ENCODE results near the gene DEFB125.
"Not testable (repeated sequence)": the region's sequence is repeated elsewhere in the genome, so short reads cannot be mapped to it uniquely, and the experiment has no call there.

DEFB125 gene, protein sequence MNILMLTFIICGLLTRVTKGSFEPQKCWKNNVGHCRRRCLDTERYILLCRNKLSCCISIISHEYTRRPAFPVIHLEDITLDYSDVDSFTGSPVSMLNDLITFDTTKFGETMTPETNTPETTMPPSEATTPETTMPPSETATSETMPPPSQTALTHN

GRCh38 chr20:87401-87800, at the start of gene DEFB125:
Gene DEFB125 (plus strand): TSS chr20:87672. CDS start chr20:87710, 38 bp downstream.
- no peak for DNase-seq (ENCODE audit: low read depth)

DNA sequence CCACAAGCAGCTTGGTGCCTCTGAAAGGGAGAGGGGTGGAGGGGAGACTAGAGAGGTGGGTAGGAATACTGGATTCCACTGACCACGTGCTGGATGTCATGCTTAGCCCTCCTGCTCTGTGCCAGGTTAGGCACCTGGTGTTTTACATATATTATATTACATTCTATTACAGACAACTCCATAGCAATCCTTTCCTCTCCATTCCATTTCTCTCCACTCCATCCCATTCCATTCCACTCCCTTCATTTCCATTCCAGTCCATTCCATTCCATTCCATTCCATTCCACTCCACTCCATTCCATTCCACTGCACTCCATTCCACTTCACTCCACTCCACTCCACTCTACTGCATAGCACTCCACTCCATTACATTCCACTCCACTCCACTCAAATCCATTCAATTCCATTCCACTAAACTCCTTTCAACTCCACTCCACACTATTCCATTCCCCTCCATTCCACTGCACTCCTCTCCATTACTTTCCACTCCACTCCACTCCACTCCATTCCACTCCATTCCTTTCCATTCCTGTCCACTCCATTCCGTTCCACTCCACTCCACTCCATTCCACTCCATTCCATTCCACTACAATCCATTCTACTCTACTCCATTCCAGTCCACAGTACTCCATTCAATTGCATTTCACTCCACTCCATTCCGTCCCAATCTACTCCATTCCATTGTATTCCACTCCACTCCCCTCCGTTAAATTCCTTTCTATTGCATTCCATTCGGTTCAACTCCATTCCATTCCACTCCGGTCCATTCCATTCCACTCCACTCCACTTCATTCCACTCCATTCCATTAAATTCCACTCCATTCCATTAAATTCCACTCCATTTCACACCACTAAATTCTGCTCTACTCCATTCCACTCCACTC, 27.2 kb upstream of the DEFB125 start:
- no peak for DNase-seq (ENCODE audit: low read depth)

DNA sequence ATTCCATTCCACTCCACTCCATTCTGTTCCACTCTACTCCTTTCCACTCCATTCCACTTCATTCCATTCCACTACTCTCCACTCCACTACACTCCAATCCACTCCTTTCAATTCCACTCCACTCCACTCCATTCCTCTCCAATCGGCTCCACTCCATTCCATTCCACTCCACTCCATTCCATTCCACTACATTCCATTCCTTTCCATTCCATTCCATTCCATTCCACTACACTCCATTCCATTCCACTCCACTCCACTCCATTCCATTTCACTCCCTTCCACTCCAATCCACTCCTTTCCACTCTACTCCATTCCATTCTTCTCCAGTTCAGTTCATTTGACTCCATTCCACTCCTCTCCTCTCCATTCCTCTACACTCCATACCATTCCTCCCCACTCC, 26.2 kb upstream of the DEFB125 start:
- DNase-seq (ENCODE audit: low read depth), result no peak

DNA sequence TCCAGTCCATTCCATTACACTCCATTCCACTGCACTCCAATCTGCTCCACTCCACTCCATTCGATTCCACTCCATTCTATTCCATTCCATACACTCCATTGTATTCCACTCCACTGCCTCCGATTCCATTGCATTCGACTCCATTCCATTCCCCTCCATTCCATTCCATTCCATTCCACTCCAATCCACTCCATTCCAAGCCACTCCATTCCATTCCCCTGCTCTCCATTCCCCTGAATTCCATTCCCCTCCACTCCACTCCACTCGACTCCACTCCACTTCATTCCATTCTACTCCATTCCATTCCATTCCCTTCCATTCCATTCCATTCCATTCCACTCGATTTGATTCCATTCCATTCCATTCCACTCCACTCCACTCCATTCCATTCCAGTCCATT, 25.7 kb upstream of the DEFB125 start:
- DNase-seq (ENCODE audit: low read depth), result no peak

GRCh38 chr20:62487-62886, 25.0 kb upstream of the DEFB125 start:
- DNase-seq (ENCODE audit: low read depth), result no peak

DNA sequence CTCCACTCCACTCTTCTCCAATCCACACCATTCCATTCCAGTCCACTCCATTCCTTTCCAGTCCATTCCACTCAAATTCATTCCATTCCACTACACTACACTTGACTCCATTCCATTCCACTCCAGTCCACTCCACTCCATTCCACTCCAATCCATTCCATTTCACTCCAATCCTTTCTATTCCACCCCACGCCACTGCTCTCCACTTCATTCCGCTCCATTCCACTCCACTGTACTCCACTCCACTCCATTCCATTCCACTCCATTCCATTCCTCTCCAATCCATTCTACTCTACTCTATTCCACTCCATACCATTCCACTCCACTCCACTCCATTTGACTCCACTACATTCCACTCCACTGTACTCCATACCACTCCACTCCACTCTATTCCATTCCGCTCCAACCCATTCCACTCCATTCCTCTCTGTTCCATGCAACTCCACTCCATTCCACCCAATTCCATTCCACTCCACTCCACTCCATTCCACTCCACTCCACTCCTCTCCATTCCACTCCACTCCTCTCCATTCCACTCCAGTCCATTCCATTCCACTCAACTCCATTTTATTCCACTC, 23.4 kb upstream of the DEFB125 start:
- no peak for DNase-seq (ENCODE audit: low read depth)

GRCh38 chr20:64766-65322, 22.6 kb upstream of the DEFB125 start:
- DNase-seq (ENCODE audit: low read depth), result no peak

DNA sequence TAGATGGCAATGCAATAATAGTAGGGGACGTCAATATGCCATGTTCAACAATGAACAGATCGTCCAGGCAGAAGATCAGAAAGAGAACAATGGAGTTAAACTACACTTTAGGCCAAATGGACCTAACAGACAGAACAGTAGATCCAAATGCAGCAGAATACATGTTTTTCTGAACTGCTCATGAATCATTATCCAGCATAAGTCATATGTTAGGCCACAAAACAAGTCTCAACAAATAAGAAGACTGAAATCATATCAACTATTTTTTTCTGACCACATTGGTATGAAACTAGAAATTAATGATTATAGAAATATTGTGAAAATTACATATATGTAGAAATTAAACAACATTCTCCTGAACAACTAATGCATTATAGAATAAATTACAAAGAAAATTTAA, 10.2 kb upstream of the DEFB125 start:
- no peak for DNase-seq (ENCODE audit: low read depth)

GRCh38 chr20:78338-78737, 9.1 kb upstream of the DEFB125 start:
- DNase-seq (ENCODE audit: low read depth), result no peak

GRCh38 chr20:79565-79964, 7.9 kb upstream of the DEFB125 start:
- no peak for DNase-seq (ENCODE audit: low read depth)

GRCh38 chr20:90651-91050, 3.2 kb downstream of the DEFB125 start:
- DNase-seq (ENCODE audit: low read depth), result no peak

GRCh38 chr20:93641-94040, 6.2 kb downstream of the DEFB125 start:
- no peak for DNase-seq (ENCODE audit: low read depth)

- DNase-seq (ENCODE audit: low read depth), result no peak
Observed at GRCh38 chr20:95215-95614, 7.7 kb downstream of the DEFB125 start.

DNA sequence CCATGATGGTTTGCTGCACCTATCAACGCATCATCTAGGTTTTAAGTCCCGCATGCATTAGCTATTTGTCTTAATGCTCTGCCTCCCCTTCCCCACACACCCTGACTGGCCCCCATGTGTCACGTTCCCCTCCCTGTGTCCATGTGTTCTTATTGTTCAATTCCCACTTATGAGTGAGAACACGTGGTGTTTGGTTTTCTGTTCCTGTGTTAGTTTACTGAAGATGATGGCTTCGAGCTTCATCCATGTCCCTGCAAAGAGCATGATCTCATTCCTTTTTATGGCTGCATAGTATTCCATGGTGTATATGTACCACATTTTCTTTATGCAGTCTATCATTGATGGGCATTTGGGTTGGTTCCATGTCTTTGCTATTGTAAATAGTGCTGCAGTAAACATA, 10.2 kb downstream of the DEFB125 start:
- not testable (repeated sequence) for DNase-seq (ENCODE audit: low read depth)

DNA sequence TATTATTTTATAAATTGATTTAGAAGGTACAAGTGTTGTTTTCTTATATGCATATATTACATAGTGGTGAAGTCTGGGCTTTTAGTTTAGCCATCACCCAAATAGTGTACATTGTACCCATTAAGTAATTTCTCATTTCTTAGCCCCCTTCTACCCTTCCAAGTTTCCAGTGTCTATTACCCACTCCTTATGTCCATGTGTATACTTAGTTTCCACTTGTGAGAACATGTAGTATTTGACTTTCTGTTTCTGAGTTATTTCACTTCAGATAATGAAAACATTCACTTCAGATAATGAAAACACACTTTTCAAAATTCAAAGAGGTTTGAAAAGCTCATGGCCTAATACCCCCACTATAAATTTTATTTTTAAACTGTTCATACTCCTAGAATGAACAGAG, 14.5 kb downstream of the DEFB125 start:
- DNase-seq (ENCODE audit: low read depth), result no peak

- DNase-seq (ENCODE audit: low read depth), result no peak
Observed at GRCh38 chr20:103456-103855, 16.0 kb downstream of the DEFB125 start.

DNA sequence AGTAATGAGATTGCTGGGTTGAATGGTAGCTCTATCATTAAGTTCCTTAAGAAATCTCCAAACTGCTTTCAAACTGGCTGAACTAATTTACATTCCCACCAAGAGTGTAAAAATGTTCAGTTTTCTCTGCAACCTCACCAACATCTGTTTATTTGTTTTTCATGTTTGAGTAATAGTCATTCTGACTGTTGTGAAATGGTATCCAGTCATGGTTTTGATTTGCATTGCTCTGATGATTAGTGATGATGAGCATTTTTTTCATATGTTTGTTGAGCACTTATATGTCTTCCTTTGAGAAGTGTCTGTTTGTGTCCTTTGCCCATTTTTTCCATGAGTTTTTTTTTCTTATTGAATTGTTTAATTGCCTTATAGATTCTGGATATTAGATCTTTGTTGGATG, 24.9 kb downstream of the DEFB125 start:
- no peak for DNase-seq (ENCODE audit: low read depth)

DNA sequence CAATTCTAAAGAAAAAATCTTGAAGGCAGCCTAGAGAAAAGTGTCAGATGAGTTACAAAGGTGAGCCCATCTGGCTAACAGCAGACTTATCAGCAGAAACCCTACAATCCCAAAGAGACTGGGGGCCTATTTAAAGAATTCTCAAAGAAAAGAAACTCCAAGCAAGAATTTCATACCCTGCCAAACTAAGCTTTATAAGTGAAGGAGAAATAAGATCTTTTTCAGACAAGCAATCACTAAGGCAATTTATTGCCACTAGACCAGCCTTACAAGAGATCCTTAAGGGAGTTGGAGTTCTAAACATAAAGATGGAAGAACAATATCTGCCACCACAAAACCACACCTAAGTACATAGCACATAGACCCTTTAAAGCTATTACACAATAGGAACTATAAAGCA, 30.0 kb downstream of the DEFB125 start:
- DNase-seq (ENCODE audit: low read depth), result no peak

DNA sequence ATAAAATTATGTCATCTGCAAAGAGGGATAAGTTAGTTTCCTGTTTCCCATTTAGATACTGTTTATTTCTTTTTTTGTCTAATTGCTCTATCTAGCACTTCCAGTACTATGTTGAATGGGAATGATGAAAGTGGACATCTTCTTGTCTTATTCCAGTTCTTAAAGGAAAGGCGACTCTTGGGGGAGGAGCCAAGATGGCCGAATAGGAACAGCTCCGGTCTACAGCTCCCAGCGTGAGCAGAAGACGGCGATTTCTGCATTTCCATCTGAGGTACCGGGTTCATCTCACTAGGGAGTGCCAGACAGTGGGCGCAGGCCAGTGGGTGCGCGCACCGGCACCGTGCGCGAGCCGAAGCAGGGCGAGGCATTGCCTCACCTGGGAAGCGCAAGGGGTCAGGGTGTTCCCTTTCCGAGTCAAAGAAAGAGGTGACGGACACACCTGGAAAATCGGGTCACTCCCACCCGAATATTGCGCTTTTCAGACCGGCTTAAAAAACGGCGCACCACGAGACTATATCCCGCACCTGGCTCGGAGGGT, 42.4 kb downstream of the DEFB125 start:
- not testable (repeated sequence) for DNase-seq (ENCODE audit: low read depth)

GRCh38 chr20:137668-138490, 50.4 kb downstream of the DEFB125 start:
- DNase-seq (ENCODE audit: low read depth), result no peak

DNA sequence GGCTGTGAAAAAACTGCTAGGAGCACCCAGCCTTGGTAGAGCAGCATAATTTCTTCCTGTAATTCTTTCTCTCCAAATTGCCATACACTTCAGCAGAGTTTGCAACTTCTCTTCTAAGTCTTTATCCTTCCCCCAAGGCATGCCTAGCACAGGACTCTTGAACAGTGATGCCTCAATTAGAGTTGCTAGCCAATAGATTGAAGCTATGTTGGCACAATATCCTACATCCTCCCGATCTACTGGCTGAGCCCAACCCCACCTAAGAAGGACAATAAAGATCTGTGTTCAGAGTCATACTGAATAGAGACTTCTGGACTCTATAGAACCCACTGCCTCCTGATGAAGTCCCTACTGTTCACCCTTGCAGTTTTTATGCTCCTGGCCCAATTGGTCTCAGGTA, 54.8 kb downstream of the DEFB125 start, which contains the start of gene DEFB126:
Gene DEFB126 (plus strand): TSS at position 301 of the 400 bp plus-strand sequence. CDS start 39 bp downstream, at position 340.
- DNase-seq (ENCODE audit: low read depth), result no peak

DNA sequence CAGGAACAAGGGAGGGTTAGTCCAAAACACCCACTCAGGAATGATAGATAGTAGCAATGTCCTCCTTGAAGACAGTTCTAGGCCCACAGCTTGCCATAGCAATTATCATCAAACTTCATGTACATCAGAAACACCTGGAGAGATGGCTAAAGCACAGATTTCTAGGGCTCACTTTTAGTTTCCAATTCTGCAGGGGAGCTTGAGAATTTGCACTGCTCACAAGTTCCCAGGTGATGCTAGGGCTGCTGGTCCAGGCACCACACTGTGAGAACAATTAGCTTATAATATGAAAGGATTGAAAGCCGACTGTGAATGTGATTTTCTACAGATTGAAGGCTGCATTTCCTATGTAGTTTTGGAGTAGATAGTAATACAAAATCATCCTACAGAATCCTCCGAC, 58.4 kb downstream of the DEFB125 start:
- DNase-seq (ENCODE audit: low read depth), result no peak
